CD4-positive, CD25-positive, alpha-beta regulatory T cell (primary cell): Measurements from ENCODE around the gene PPY. TPM values are rescaled to one million over a fixed set of nuclear protein-coding genes. Genes with fewer than 3 reads are reported as not detected.
A peak's percentile ranks its signal among the peaks of the same experiment; 100 is the strongest.
"Not testable (repeated sequence)": the region's sequence is repeated elsewhere in the genome, so short reads cannot be mapped to it uniquely, and the experiment has no call there.

ENCODE experiments used
- ATAC-seq, 2 donors: fragments of 150-1000 bp; cut with Tn5 transposase; one replicate each; pipeline ENCODE4 v1.10.0; 2021; ENCODE audit warnings: low read depth in 2 of 2, moderate number of reproducible peaks in 2 of 2, moderate library complexity in 1 of 2
- DNase-seq, 3 donors: peaks; one replicate each; pipeline versions ENCODE4 v3.0.0 to v3.0.0-alpha.2; 2012 to 2022; ENCODE audit warnings: mixed read lengths in 1 of 3
- H3K27ac ChIP-seq: one replicate; pipeline ENCODE4 v1.7.0; 2013; ENCODE audit warnings: mild to moderate bottlenecking, low read length; ENCODE audit not compliant: insufficient read depth, poor library complexity, severe bottlenecking
- H3K27me3 ChIP-seq: one replicate; pipeline ENCODE4 v1.7.0; 2013; ENCODE audit warnings: low read length; ENCODE audit not compliant: control insufficient read depth, insufficient read depth
- H3K36me3 ChIP-seq: one replicate; pipeline ENCODE4 v1.7.0; 2013; ENCODE audit warnings: mild to moderate bottlenecking, low read length, moderate library complexity; ENCODE audit not compliant: control insufficient read depth, insufficient read depth
- H3K4me1 ChIP-seq: 2 replicates; pipeline ENCODE4 v1.7.0; 2013; ENCODE audit warnings: mild to moderate bottlenecking, low read length; ENCODE audit not compliant: insufficient read depth, control insufficient read depth, poor library complexity, severe bottlenecking
- H3K4me3 ChIP-seq: one replicate; pipeline ENCODE4 v1.7.0; 2013; ENCODE audit warnings: low read depth, mild to moderate bottlenecking, low read length, moderate library complexity
- H3K9me3 ChIP-seq, 2 experiments: 1 replicate in 1 of 2; 2 replicates in 1 of 2; pipeline ENCODE4 v1.7.0; 2013; ENCODE audit warnings: low read length in 2 of 2, mild to moderate bottlenecking in 1 of 2, moderate library complexity in 1 of 2; ENCODE audit not compliant: control insufficient read depth in 2 of 2
- H3K27ac Mint-ChIP-seq, 3 donors: one replicate each; pipeline ENCODE4 v1.8.0; 2020 to 2022; ENCODE audit warnings: mild to moderate bottlenecking in 3 of 3, mixed read lengths in 3 of 3, moderate library complexity in 2 of 3
- H3K27me3 Mint-ChIP-seq: one replicate; pipeline ENCODE4 v1.8.0; 2022; ENCODE audit warnings: mild to moderate bottlenecking, mixed read lengths
- H3K36me3 Mint-ChIP-seq: one replicate; pipeline ENCODE4 v1.8.0; 2020; ENCODE audit warnings: mixed read lengths
- H3K4me1 Mint-ChIP-seq, 4 donors: one replicate each; pipeline ENCODE4 v1.8.0; 2020 to 2022; ENCODE audit warnings: mixed read lengths in 4 of 4, mild to moderate bottlenecking in 1 of 4
- H3K4me3 Mint-ChIP-seq, 4 donors: one replicate each; pipeline ENCODE4 v1.8.0; 2020 to 2022; ENCODE audit warnings: mild to moderate bottlenecking in 4 of 4, mixed read lengths in 4 of 4, moderate library complexity in 3 of 4
- H3K9me3 Mint-ChIP-seq, 7 donors: one replicate each; pipeline ENCODE4 v1.8.0; 2020 to 2022; ENCODE audit warnings: mixed read lengths in 7 of 7, mild to moderate bottlenecking in 3 of 7, moderate library complexity in 2 of 7
- polyA plus RNA-seq, 4 donors: library from polyadenylated mRNA; unstranded; fragments of 300-500 nt; fragmentation: Illumina TruSeq; gene quantifications; one replicate each; pipeline ENCODE4 v1.2.3, GENCODE V29; 2021
- total RNA-seq: library from RNA; stranded (reverse); gene quantifications from one replicate; pipeline ENCODE4 v1.2.3, GENCODE V29; 2022

PPY gene
- total and polyA plus RNA-seq, 5 donors from 2014 or later: not detected

DNA sequence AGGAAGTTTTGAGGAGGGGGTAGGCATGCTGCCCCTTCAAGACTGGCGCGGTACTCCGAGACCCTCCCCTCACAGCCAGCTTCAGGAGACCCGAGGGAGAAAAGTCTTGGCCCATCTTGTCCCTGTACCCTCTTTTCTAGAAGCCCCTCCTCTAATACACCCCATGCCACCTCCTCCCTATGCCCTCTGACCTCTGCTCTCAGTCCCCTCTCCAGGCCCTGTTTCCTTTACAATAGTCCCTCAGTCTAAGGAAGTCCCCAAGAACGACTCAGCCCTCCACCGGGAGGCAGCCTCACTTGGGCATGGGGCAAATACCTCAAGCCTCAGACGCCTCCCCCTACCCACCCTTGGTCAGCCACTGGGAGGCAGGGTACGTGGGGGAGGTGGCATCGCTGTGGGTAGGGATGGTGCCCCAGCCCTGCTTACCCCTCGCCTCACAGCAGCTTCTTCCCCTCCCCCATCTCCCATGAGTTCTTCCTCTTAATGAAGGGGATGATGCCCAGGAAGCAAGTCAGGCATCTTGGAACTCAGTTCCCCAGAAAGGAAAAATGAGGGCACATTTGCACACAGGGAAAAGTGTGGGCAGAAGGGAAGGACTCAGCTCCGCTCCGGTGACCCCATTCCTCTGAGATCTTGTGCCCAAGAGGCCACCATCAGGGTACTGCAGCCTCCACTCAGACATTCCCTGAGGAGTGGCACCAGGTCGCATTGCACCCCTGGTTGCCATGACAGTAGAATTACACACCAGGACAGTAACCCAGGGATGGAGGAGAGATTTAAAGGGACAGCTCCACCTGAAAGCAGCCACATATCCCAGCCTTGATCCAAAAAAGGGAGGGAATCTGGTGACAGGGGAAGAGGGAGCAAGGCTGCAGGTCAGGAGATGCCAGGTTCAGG lies 41.2 kb downstream of the PPY start:
- Histone ChIP-seq H3K27me3 (peaks cover 19% of the 10 kb centered on the region), H3K36me3 (no peaks in the 10 kb centered on the region), H3K27ac (no peak overlapping the region), H3K4me3 (peak overlapping the region; percentile 43), H3K9me3 (no peaks in the 10 kb centered on the region), H3K4me1 (peaks cover 16% of the 10 kb centered on the region)
- Mint-ChIP-seq H3K4me1 (peaks cover 0 to 23% (median 3%) of the 10 kb centered on the region in 4 donors), H3K27ac (no peak overlapping the region), H3K27me3 (peaks cover 64% of the 10 kb centered on the region), H3K36me3 (peaks cover 6% of the 10 kb centered on the region), H3K4me3 (peak overlapping the region; percentile 53 to 90 (median 82)), H3K9me3 (no peaks in the 10 kb centered on the region)
- ATAC-seq: no peak
- DNase-seq: no peak

- DNase-seq (peak; percentile 66 to 81 (median 69)), ATAC-seq (peak; percentile 91 to 92)
- Histone ChIP-seq H3K27ac (no peak overlapping the region), H3K4me3 (peak overlapping the region; percentile 43), H3K27me3 (peaks cover 13% of the 10 kb centered on the region), H3K9me3 (no peaks in the 10 kb centered on the region), H3K4me1 (peaks cover 12% of the 10 kb centered on the region), H3K36me3 (no peaks in the 10 kb centered on the region)
- Mint-ChIP-seq H3K9me3 (no peaks in the 10 kb centered on the region), H3K27ac (no peak overlapping the region), H3K4me1 (peaks cover 0 to 18% (median 3%) of the 10 kb centered on the region in 4 donors), H3K4me3 (peak overlapping the region; percentile 53 to 90 (median 82)), H3K27me3 (peaks cover 61% of the 10 kb centered on the region), H3K36me3 (peaks cover 6% of the 10 kb centered on the region)
These were observed 42.0 kb downstream of the PPY start for GRCh38 chr17:43900183-43900857.

- Histone ChIP-seq H3K27me3 (peaks cover 7% of the 10 kb centered on the region), H3K9me3 (no peaks in the 10 kb centered on the region), H3K27ac (no peak overlapping the region), H3K36me3 (no peaks in the 10 kb centered on the region), H3K4me3 (no peak overlapping the region), H3K4me1 (peaks cover 12% of the 10 kb centered on the region)
- ATAC-seq (no peak), DNase-seq (no peak)
- Mint-ChIP-seq H3K36me3 (peaks cover 6% of the 10 kb centered on the region), H3K4me1 (peaks cover 0 to 18% (median 0%) of the 10 kb centered on the region in 4 donors), H3K9me3 (no peaks in the 10 kb centered on the region), H3K4me3 (no peak overlapping the region), H3K27ac (no peak overlapping the region), H3K27me3 (peaks cover 47% of the 10 kb centered on the region)
These were observed 43.8 kb downstream of the PPY start for GRCh38 chr17:43898446-43898845.

DNA sequence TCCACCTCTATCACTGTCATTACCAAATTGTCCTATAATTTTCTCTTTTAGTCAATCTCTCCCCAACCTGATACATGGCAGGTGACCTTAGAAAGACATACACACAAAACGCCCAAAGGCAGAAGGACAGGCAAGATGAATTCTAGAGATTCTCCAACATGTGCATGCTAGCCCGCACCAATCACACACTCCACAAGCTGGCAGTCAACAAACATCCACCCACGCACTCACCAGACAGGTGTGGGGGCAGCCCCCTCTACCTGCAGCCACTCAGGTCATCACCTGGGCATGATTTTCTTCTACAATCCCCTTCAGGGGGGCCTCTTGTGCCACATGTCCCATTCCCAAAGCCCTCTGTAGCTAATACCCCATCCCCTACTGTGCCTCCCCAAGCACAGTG lies 44.4 kb downstream of the PPY start:
- H3K27me3 ChIP-seq: peaks cover 6% of the 10 kb centered on the region
- no peaks in the 10 kb centered on the region for H3K9me3 Mint-ChIP-seq
- no peak overlapping the region for H3K4me3 Mint-ChIP-seq

DNA sequence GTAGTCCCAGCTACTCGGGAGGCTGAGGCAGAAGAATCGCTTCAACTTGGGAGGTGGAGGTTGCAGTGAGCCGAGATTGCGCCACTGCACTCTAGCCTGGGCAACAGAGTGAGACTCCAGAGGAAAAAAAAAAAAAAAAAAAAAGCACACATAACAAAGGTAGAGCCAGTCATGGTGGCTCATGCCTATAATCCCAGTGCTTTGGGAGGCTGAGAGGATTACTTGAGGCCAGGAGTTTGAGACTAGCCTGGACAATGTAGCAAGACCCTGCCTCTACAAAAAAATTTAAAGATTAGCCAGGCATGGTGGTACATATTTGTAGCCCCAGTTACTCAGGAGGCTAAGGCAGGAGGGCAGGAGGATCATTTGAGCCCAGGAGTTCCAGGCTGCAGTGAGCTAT lies 47.8 kb downstream of the PPY start:
- H3K36me3 Mint-ChIP-seq, H3K9me3 Mint-ChIP-seq, H3K4me1 Mint-ChIP-seq, DNase-seq, H3K4me3 Mint-ChIP-seq, H3K36me3 ChIP-seq, H3K4me1 ChIP-seq, H3K4me3 ChIP-seq, H3K27me3 ChIP-seq, H3K27ac ChIP-seq, H3K9me3 ChIP-seq, ATAC-seq: not testable (repeated sequence)
- peak overlapping the region in 1 of 3 donors; percentile 40 for H3K27ac Mint-ChIP-seq
- H3K27me3 Mint-ChIP-seq: peaks cover 33% of the 10 kb centered on the region

More for the DNA sequence above, 44.4 kb downstream of the PPY start:
- no peak for DNase-seq
- H3K27me3 Mint-ChIP-seq: peaks cover 43% of the 10 kb centered on the region
- no peaks in the 10 kb centered on the region for H3K9me3 ChIP-seq
- peaks cover 12% of the 10 kb centered on the region for H3K4me1 ChIP-seq
- H3K36me3 ChIP-seq: no peaks in the 10 kb centered on the region
- H3K4me3 ChIP-seq: no peak overlapping the region
- peaks cover 6% of the 10 kb centered on the region for H3K36me3 Mint-ChIP-seq
- no peak overlapping the region for H3K27ac Mint-ChIP-seq
- H3K27ac ChIP-seq: no peak overlapping the region
- peaks cover 0 to 18% (median 0%) of the 10 kb centered on the region in 4 donors for H3K4me1 Mint-ChIP-seq
- ATAC-seq: no peak

GRCh38 chr17:43892647-43892952 lies 49.7 kb downstream of the PPY start:
- no peak overlapping the region for H3K27ac Mint-ChIP-seq

GRCh38 chr17:43891851-43892646 lies 50.2 kb downstream of the PPY start:
- no peak for ATAC-seq
- no peaks in the 10 kb centered on the region for H3K9me3 Mint-ChIP-seq
- H3K27me3 Mint-ChIP-seq: peaks cover 20% of the 10 kb centered on the region
- H3K36me3 Mint-ChIP-seq: no peaks in the 10 kb centered on the region
- H3K4me1 Mint-ChIP-seq: no peaks in the 10 kb centered on the region
- no peaks in the 10 kb centered on the region for H3K4me1 ChIP-seq
- no peak overlapping the region for H3K27ac ChIP-seq
- no peaks in the 10 kb centered on the region for H3K36me3 ChIP-seq
- DNase-seq: no peak
- H3K27ac Mint-ChIP-seq: peak overlapping the region in 1 of 3 donors; percentile 31
- H3K4me3 ChIP-seq: no peak overlapping the region
- no peak overlapping the region for H3K4me3 Mint-ChIP-seq
- H3K27me3 ChIP-seq: peaks cover 2% of the 10 kb centered on the region
- H3K9me3 ChIP-seq: no peaks in the 10 kb centered on the region

More at GRCh38 chr17:43892647-43892952, 49.7 kb downstream of the PPY start:
- no peaks in the 10 kb centered on the region for H3K9me3 Mint-ChIP-seq
- H3K4me1 Mint-ChIP-seq: no peaks in the 10 kb centered on the region
- no peaks in the 10 kb centered on the region for H3K9me3 ChIP-seq
- peaks cover 21% of the 10 kb centered on the region for H3K27me3 Mint-ChIP-seq
- H3K36me3 ChIP-seq: no peaks in the 10 kb centered on the region
- no peak for DNase-seq
- H3K27me3 ChIP-seq: peaks cover 4% of the 10 kb centered on the region
- H3K4me3 Mint-ChIP-seq: no peak overlapping the region
- no peak overlapping the region for H3K4me3 ChIP-seq
- peaks cover 3% of the 10 kb centered on the region for H3K36me3 Mint-ChIP-seq
- ATAC-seq: no peak
- H3K27ac ChIP-seq: no peak overlapping the region
- no peaks in the 10 kb centered on the region for H3K4me1 ChIP-seq
